Activated CD4-positive, alpha-beta T cell treated with anti-CD3 and anti-CD28 coated beads for 1 hour (primary cell): ENCODE measurements around the gene S100PBP.

Experiments used
- DNase-seq: peaks from one replicate; pipeline ENCODE4 v3.0.0-alpha.2; 2020

Gene S100PBP

DNA sequence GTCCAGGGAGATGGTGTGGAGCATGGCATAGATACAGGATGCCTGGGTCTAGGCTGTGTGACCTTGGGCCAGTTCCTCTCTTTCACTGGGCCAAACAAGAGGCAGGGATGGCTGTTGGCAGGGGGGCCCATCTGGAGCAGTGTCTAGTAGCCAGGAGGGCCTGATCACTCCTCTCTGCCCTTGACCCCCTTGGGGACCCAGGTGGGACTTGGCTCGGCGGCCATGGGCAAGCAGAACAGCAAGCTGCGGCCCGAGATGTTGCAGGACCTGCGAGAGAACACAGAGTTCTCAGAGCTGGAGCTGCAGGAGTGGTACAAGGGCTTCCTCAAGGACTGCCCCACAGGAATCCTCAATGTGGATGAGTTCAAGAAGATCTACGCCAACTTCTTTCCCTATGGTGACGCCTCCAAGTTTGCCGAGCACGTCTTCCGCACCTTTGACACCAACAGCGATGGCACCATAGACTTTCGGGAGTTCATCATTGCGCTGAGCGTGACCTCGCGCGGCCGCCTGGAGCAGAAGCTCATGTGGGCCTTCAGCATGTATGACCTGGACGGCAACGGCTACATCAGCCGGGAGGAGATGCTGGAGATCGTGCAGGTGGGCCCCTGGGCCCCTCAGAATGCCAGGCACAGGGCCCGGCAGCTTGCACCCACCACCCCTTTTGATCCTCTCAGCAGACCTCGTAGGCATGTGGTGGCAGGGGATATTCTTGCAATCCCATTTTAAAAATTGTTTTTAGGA, 71.4 kb downstream of the S100PBP start:
- DNase-seq, result no peak

DNA sequence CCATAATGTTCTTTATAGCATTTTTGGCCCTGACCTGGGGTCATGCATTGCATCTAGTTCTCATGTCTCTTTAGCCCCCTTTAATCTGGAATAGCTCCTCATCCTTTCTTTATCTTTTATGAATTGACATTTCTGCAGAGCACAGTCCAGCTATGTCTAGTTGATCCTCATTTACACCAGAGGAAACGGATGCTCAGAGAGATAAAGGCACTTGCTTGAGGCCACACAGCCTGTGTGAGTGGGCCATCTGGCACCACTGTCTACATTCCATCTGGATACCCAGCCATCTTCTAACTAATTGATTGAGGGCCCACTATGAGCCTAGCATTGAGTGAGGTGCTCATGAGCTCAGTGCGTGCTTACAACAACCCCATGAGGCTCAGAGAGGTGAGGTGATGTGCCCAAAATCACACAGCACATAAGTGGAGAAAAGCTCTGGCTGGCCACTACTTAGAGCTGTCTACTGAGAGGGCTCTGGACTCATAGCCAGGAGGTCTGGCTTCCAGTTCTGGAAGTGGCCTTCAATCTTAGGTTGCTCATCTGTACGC, 72.4 kb downstream of the S100PBP start:
- no peak for DNase-seq

DNA sequence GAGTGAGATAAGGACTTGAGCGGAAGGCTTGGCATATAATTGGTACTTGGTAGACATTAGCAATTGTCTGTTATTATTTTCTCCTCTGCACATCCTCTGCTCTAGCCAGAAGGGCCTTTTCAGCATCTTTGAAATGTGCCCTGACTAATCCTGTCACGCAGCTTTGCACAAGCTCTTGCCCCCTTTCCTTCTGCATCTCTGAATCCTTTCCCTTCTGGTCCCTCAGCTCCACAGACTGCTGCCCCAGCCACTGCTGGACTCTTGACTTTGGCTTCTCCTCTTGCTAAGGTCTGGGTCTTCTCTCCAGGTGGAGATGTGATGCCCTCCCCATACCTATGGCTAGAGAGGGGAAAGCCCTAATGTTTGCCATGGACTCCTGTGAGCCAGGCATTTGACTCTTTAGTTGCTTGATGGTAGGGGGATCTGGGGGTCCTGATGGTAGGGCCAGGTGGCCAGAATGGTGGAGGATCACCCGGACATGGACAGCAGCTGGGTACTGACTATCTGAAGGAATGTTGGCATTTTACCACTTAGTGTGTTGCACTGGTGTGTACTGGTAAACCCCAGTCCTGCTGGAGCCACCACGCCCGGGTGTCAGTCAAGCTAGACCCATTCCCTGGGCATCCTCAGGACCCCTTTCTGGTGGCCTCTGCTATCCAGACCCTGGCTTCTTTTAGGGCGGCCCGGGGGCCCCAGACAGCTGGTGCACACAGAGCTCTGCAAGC, 73.2 kb downstream of the S100PBP start:
- no peak for DNase-seq

DNA sequence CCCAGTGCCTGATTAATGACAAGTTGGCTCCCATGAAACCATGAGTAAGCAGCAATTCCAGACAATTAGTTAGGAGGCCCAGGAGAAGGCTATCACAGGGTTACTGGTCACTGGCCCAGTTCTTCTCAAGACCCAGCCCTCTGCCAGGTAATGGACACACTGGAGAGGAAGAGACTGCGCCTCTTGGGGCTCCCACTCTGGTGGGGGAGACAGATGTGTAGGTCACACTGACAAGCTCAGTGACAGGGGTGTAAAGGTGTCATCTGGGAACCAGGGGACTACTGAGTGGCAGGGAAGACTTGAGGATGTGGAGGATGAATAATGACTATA, 73.8 kb downstream of the S100PBP start:
- DNase-seq, result no peak

DNA sequence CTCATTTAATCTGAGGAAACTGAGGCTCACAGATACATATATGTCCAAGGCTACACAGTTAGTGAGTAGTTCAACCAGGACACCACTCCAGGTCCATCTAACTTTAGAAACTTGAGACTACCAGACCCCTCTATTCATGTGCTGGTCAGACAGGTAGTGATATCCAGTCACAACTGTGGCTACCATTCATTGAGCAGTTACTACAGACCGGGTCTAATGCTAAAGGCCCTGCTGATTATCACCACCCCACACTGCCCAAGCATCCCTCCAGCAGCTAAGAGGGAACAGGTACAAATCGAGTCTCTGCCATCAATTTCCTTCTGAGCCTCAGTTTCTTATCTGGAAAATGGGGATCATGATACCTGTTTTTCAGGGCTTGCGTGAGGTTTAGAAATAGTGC, 74.2 kb downstream of the S100PBP start:
- DNase-seq, result no peak

DNA sequence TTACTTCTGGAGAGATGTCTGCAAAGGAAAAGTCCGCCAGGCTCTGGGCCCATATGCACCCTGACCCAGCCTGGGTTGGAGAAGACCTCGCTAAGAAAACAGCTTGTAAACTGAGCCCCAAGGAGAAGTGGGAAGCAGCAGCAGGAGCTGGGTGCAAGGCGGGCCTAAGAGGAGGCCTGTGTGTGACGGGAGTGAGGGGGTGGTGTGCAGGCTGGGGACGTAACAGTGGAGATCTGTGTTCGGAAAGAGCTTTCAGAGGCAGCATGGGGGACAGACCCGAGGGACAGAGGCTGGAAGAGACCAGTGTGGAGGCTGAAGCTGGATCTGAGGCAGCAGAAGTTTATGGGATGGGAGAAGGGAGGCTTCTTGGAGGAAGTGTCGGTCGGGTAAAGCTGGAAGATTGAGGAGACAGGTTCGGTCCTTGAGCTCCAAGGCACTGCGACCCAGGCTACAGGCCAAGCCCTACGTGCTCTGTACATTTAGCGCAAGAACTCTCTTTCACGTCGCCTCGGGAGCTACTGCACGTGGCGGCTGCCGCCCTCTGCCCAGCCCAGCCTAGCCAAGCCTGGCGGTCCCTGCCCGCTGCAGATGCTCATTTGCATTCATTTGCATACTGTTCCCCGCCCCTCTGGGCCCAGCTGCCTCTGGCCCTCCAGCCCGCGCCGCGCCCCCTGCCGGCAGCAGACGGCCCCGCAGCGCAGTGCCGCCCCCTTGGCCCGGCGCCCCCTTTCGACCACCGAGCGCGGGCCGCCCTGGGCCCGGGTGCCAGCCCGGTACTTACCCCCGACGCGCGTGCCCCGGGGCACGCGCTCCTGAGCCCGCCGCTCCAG, 75.1 kb downstream of the S100PBP start:
- DNase-seq, result no peak

DNA sequence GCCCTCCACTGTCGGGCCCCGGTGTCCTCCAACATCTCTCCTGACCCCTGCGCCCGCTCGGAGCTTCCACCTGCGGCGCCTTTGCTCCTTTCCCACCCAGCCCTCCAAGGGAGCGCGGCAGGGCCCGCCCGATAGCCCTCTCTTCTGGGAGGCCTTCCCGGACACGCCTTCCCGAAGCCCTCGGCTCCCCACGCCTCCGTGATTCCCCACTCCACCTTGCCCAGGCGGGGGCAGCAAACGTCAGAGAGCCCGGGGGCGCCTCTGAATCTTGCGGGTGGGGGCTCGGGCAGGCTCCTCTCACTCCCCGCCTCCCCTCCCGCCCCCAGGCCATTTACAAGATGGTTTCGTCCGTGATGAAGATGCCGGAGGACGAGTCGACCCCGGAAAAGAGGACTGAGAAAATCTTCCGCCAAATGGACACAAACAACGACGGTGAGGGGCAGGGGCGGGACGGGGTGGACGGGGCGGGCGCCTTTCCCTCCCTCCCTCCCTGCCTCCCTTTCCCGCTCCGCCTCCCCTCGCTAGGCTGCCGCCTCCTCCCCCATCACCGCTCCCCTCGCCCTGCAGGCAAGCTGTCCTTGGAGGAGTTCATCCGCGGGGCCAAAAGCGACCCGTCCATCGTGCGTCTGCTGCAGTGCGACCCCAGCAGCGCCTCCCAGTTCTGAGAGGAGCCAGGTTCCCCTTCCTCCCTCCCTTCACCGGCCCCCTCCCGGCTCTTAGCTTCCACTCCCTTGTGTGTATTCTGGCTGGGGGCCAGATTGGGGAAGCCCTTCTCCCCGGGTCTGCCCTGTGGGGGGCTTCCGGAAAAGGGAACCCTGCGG, 76.0 kb downstream of the S100PBP start:
- no peak for DNase-seq

DNA sequence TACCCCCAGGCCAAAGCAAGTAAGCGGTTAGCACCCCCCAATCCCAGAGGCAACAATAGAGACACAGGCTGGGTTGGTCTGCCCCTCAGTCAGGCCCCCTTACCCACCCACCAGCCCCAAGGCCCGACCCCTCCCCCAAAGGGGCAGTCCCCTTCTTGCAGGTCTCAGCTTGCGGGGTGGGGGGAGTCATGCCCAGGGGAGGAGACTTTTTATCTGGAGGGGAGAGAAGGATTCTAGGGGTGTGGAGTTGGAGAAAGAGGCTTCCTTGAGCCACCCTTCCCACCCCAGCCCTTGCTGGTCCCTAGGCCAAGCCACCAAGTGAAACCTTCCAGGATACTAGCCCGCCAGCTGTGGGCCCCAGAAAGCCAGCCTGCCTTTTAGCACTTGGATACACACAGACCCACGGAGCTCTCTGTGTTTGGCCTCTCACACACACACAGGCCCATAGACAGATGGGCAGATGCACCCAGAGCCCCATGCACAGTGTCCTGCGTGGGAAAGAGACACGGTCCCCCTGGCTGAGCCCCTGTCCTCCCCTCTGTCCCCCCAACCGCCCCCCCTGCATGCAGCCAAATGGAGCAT, 76.7 kb downstream of the S100PBP start:
- DNase-seq, result no peak

DNA sequence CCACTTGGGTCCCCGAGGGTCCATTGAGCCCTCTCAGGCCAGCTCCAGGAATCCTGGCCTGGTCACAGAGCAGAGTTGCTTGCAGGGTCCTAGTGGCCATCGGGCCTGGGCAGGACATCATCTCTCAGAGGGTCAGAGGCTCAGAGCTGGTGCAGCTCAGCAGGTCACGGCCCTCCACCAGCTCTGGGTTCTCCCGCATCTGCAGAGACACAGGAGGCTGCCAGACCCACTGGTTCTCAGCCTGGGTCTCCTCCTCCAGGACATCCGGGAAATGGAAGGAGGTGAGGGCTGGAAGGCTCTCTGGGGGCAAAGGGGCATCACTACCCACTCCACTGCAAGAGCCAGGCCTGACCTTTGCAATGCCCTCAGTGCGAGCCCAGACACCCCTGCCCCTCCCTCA, 77.2 kb downstream of the S100PBP start:
- no peak for DNase-seq

DNA sequence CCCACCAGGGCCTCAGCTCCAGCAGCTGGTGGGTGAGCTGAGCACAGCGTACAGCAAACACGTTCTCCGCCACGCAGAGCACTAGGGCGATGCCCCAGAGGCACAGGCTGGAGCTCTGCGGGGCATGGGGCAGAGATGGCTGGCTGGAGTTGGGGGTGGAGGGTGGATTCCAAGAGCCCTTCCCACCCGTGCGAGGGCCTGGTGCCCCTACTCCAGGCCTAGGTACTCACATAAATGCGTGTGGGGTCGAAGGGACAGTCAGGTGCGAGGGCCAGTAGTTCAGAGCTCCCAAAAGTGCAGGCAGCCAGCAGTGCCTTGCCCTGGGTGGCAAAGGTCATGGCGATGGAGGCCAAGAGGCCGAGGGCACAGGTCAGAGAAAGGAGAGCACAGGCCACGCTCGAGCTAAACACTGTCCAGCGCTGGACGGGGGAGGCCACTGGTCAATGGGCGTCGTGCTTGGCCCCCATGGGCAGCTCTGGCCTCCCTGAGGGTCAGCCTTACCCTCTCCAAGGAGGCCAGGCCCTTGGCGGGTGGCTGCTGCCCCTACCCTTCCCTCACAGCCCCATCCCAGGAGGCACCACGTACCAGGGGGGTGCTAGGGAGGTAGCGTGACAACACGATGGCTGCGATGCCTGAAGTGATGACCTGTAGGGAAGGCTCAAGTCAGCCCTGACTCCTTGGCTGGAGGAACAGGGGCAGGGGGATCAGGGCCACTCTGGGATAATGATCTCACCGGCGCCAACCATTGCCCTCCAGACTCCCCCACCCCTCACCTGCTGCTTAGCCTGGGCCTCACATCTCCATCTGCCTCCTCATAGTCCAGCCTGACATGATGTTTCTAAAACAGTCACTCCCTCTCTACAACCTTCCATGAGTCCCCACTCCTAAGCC, 78.1 kb downstream of the S100PBP start:
- DNase-seq, result no peak

DNA sequence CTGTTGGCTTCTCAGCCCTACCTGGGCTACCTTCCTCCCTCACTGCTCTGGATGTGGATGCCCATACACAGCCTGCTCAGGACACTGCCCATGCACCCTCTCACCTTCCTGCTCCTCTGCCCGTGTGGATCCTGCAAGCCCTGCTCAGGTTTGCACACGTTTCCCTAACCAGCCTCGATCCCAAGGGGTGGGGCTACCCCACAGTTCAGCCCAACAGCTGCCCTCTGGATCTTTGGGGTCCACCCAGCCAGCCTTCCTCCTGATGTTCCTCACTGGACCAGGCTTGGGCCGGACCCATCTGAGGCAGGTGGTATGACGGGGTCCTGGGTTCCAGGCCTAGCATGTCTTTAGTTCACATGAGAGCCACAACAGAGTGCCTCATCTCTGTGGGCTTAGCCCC, 79.0 kb downstream of the S100PBP start:
- DNase-seq, result no peak

DNA sequence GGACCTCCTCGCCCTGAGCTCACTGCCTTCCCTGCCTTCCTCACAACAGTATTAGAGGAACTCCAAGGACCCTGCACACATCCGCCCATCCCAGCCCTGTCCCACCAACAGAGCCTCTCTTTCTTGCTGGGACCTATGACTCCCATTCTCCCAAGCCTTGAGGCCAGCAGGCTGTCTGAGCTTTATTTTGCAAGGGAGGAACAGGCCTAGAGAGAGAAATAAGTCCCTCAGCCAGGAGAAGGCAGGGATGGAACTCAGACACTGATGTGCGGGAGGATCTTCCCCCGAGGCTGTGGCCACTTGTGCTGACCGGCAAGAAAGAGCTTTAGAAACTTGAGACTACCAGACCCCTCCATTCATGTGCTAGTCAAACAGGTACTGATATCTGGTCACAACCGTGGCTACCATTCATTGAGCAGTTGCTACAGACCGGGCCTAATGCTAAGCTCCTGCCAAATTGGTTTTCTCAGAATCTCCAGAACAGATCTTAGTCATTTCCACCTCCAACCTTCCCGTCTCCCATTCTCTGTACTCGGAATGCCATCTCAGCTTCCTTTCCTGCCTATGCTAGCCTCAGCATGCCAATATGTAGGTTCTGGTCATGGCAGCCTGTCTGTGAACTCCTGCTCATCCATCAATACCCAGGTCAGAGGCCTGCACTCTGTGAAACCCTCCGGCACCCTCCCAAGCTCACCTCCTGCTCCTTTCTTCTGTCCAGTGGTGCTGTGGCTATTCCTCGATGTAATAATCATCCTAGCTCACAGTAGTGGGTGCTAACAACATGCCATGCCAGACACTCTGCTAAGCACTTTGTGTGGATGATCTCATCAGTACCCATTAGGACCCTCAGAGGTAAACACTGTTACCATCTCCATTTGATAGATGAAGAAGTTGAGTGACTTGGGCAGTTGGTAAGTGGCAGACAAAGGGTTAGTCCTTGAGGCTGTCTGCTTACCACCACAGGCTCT, 79.9 kb downstream of the S100PBP start:
- DNase-seq, result no peak

DNA sequence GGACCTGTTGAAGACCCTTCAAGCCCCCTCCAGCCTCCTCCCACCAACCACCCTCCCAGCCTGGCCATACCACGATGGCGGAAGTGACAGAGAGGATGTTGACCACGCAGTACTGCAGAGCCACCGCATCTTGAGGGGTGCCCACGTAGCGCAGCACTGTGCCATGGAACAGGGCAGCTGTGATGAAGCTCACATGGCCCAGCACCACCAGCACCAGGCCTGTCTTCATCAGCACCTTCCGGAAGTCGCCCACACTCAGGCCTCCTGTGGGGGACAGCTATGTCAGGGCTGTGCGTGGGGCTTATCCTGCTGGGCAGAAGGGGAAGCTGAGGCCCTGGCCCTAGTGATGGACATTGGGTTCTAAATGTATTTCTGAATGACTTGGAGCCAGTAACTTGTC, 80.6 kb downstream of the S100PBP start:
- DNase-seq, result no peak

DNA sequence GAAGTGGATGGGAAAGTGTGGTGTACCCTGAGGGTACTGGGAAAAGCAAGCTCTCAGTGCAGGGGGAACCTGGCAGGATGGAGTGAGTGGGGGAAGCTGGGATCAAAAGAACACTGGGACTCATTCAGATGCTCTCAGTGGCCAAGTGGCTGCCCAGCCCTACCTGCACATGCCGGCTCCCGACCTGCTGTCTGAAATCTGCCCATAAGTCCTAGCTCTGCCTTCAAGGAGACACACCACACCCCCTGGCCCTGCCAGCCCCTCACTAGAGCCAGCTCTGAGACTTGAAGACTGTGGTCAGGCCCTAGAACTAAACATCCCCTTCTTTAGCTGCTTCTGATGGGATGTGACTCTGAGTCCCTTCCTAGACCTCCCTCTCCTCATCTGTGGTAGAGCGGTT, 81.5 kb downstream of the S100PBP start:
- no peak for DNase-seq

DNA sequence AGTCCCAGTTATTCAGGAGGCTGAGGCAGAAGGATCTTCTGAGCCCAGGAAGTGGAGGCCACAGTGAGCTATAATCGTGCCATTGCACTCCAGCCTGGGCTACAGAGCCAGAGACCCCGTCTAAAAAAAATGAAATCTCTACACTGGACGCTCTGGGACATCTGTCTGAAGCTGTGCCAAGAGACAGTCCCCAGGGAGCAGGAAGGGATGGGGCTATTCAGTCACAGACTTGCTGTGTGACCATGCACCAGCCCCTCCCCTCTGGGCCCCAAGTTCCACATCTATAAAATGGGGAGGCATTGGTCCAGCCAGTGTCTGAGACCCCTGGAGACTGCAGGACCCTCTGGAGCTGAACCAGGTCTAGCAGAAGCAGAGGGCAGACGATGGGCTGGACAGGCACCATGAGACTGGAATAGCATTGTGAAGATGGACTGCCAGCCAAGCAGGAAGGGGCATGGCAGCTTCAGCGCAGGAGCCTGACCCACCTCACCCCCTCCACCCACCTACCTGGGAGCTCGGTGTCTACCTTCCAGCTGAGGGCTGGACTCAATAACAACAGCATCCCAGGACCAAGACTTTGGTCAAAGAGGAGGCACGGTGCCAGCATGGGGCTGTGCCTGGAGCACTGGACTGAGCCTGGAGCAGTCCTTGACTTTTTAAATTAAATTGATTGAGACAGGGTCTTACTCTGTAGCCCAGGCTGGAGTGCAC, 82.3 kb downstream of the S100PBP start:
- no peak for DNase-seq

DNA sequence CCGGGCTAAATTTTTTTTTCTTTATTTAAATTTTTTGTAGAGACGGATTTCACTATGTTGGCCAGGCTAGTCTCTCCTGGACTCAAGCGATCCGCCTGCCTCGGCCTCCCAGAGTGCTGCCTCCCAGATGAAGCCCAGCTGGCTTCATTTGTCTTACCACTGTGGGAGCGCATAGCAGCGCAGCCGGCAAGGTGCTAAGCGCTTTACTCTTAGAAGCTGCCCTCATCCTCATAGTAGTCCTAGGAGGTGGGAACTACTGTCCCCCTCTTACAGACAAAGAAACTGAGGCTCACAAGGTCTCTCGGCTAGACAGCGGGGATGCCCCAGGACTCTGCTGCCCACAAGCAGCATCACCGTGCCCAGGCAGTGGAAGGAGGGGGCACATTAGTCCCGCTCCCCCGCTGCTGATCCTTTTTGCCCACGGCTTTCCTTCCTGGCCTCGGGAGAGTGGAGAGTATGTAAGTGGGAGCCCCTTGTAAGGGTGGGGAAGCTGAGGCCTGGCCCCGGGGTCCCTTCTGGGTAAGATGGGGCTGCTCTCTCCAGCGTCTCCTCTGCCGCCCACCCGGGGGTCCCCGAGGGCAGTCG, 83.0 kb downstream of the S100PBP start:
- no peak for DNase-seq

DNA sequence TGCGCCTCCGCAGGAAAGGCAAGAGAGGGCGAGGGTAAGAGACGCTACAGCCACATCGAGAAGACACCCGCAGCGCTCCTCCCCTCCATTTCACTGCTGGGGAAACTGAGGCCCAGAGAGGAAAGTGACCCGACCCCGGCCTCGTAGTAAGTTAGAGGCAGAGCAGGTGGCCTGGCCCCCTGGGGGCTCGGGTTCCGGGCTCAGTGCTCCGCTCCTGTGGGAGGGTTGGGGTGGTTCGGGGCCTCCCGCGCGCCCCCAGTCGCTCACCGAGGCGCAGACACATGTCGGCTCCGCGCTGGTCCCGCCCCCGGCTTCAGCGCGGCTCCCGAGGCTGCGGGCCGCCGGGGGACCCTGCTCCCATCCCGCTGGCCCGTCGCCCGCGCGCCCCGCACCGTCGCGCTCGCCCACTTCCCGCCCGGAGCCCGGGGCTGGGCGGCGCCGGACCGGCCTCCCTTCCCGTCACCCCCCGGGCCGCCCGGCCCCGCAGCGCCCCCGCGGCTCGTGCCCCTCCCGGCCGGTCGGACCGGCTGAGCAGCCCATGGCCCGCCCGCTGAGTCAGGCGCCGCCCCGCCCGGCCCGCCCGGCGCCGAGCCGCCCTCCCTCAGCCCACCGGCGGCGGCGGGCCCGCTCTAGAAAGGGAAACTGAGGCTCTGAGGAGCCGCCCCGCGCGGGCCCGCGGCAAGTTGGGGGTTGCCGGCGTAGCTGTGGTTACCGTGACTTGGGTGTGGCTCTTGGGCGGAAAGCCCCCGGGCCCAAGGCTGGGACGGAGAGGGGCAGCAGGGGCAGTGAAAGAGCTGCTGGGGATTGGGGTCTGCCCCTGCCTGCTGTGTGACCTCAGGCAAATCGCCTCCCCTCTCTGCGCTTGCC, 83.7 kb downstream of the S100PBP start, which contains the start of gene TMEM54:
Gene TMEM54 (minus strand): TSS at position 434 of the 867 bp plus-strand sequence. CDS start 151 bp downstream, at position 283.
- DNase-seq, result no peak
